K562 (cell line): ENCODE data around the gene UBL5. TPM values are rescaled to one million over a fixed set of nuclear protein-coding genes. Genes with fewer than 3 reads are reported as not detected.

ENCODE experiments used
- CTBP1 ChIP-seq: fragments of 450-650 bp; IDR thresholded peaks from 2 replicates; pipeline ENCODE4 v1.6.1; 2016; ENCODE audit warnings: borderline replicate concordance
- CTCFL ChIP-seq: IDR thresholded peaks from 2 replicates; pipeline ENCODE4 v1.6.1; 2011; ENCODE audit warnings: borderline replicate concordance, low read depth, mild to moderate bottlenecking, moderate library complexity, low read length; ENCODE audit not compliant: insufficient read depth, poor library complexity, severe bottlenecking
- FOXK1 ChIP-seq: sonication (generic); formaldehyde crosslinking; IDR thresholded peaks from 2 replicates; pipeline ENCODE4 v1.8.0; 2022; ENCODE audit warnings: missing genetic modification reagents, mild to moderate bottlenecking, borderline replicate concordance
- HNRNPUL1 ChIP-seq: fragments of 200-400 bp; formaldehyde crosslinking; IDR thresholded peaks from 2 replicates; pipeline ENCODE4 v1.6.1; 2017; ENCODE audit warnings: low read length
- HOMEZ ChIP-seq: fragments of 250-450 bp; sonication (Bioruptor Pico); IDR thresholded peaks from 2 replicates; pipeline ENCODE4 v1.4.0; 2020; ENCODE audit warnings: mild to moderate bottlenecking, moderate library complexity
- KLF10 ChIP-seq: fragments of 250-450 bp; sonication (Bioruptor Pico); IDR thresholded peaks from 2 replicates; pipeline ENCODE4 v1.6.1; 2021; ENCODE audit warnings: matching md5 sums
- MLX ChIP-seq, 2 experiments: fragments of 450-650 bp in 1 of 2; sonication (generic) in 1 of 2; formaldehyde crosslinking; conservative IDR thresholded peaks; 2 replicates each; pipeline versions ENCODE4 v1.4.0 to v1.8.1; 2020 to 2022; ENCODE audit warnings: mild to moderate bottlenecking in 1 of 2, missing genetic modification reagents in 1 of 2
- NCOA6 ChIP-seq: fragments of 450-650 bp; IDR thresholded peaks from 2 replicates; pipeline ENCODE4 v1.6.1; 2017; ENCODE audit warnings: mild to moderate bottlenecking
- NKRF ChIP-seq: fragments of 450-650 bp; IDR thresholded peaks from 2 replicates; pipeline ENCODE4 v1.6.1; 2016; ENCODE audit warnings: borderline replicate concordance
- SMAD3 ChIP-seq: fragments of 450-650 bp; formaldehyde crosslinking; conservative IDR thresholded peaks from 2 replicates; pipeline ENCODE4 v1.4.0; 2020; ENCODE audit warnings: mild to moderate bottlenecking
- TCF15 ChIP-seq: fragments of 250-450 bp; sonication (Bioruptor Pico); IDR thresholded peaks from 2 replicates; pipeline ENCODE4 v1.8.0; 2022; ENCODE audit warnings: moderate library complexity, mild to moderate bottlenecking, inconsistent platforms
- TSHZ1 ChIP-seq: fragments of 250-450 bp; sonication (Bioruptor Pico); IDR thresholded peaks from 2 replicates; pipeline ENCODE4 v1.4.0; 2020; ENCODE audit warnings: mild to moderate bottlenecking, moderate library complexity
- U2AF2 ChIP-seq: fragments of 200-400 bp; formaldehyde crosslinking; optimal IDR thresholded peaks from 2 replicates; pipeline ENCODE3; 2017; ENCODE audit warnings: low read depth, mild to moderate bottlenecking, low read length
- ZNF23 ChIP-seq: fragments of 250-450 bp; sonication (Bioruptor Pico); IDR thresholded peaks from 2 replicates; pipeline ENCODE4 v1.4.0; 2020; ENCODE audit warnings: mild to moderate bottlenecking
- ZNF253 ChIP-seq: fragments of 250-450 bp; sonication (Bioruptor Pico); conservative IDR thresholded peaks from 2 replicates; pipeline ENCODE4 v1.6.1; 2021; ENCODE audit warnings: mild to moderate bottlenecking
- ZNF324 ChIP-seq: fragments of 250-450 bp; sonication (Bioruptor Pico); IDR thresholded peaks from 2 replicates; pipeline ENCODE4 v1.4.0; 2020; ENCODE audit warnings: mild to moderate bottlenecking
- polyA plus RNA-seq, 8 experiments: library from polyadenylated mRNA; depleted of rRNA in 4 of 8; stranded (reverse) in 5 of 8; unstranded in 3 of 8; fragments of >200 nt; fragmentation: Nextera tagmentation in 2 of 8; fragmentation: Illumina TruSeq in 1 of 8; extraction: Ambion mirVana in 2 of 8; extraction: Trizol in 1 of 8; gene quantifications; 2 replicates each; pipeline versions ENCODE4 v1.2.1 to v1.2.3, GENCODE V29; 2011 to 2014; ENCODE audit warnings: inconsistent platforms in 1 of 8, missing spikeins in 1 of 8
- total RNA-seq, 7 experiments: library from RNA; depleted of rRNA in 6 of 7; stranded (reverse); fragments of >200 nt in 6 of 7; fragmentation: Illumina TruSeq in 2 of 7; extraction: Trizol in 2 of 7; gene quantifications; 2 replicates each; pipeline versions ENCODE4 v1.2.1 to v1.2.3, GENCODE V29; 2011 to 2021; ENCODE audit warnings: low replicate concordance in 1 of 7

UBL5 gene
- total and polyA plus RNA-seq, 9 of the 15 experiments (the other 6 are each of a cell fraction or from before 2014, with no cell fraction given), result 410 to 1,266 (median 613) TPM

- TF ChIP-seq TSHZ1 (CRISPR knock-in tag) (no peak), U2AF2 (no peak), NKRF (peak; percentile 75), ZNF23 (CRISPR knock-in tag) (no peak), CTBP1 (peak; percentile 95), ZNF253 (CRISPR knock-in tag) (no peak), SMAD3 (CRISPR knock-in tag) (no peak), TCF15 (CRISPR knock-in tag) (no peak), MLX (CRISPR knock-in tag; conservative IDR thresholded peaks at IDR 0.05) (no peak), NCOA6 (no peak), ZNF324 (CRISPR knock-in tag) (no peak), HNRNPUL1 (no peak), FOXK1 (CRISPR knock-in tag) (no peak), KLF10 (CRISPR knock-in tag) (no peak), HOMEZ (CRISPR knock-in tag) (no peak), CTCFL (no peak)
These were observed 42.1 kb upstream of the UBL5 start (continued) for GRCh38 chr19:9785367-9786331.
